ENCODE results near the gene ZNF792. TPM values are rescaled to one million over a fixed set of nuclear protein-coding genes. Genes with fewer than 3 reads are reported as not detected.

Gene ZNF792
- total and polyA plus RNA-seq, 2 of the 8 experiments (the other 6 are each of a cell fraction or from before 2014, with no cell fraction given) = 2.5 to 7.2 TPM

DNA sequence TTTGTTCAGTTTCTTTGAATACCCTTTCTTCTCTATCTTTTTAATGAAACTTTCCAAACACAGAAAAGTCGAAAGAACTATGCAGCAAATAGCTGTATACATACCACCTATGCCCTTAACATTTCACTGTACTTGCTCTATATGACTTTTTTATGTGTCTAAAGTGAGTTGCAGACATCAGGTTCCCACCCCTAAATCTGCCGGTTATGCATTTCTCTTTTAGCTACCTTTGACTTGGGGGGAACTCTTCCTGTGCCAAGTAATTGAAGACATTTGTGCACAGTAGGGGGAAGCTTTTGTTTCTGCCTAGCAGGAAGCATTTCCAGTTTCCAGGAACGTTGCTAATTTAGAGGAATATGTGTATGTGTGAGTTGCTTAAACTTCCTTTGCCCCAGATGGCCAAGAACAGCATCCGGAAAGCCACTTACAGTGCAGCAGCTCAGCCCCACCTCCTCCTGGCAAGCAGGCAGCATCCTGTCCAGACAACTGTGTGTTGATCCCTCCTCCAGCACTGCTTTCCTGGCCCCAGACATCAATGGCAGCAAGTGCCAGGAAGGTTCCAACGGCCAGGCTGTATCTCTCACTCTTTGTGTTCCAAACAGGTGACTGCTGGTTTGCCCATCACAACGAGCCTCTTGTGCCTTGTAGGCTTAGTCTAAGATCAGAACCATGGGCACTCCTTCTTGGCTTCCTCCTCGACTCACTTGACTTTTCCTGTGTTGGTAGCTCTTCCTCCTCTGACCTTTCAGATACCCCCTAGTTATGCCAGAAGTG, 21.4 kb upstream of the ZNF792 start (continued):
- no peak for TF ChIP-seq CBX8 (IDR thresholded peaks at IDR 0.05; ENCODE audit: borderline replicate concordance, low read depth, low read length)
- 0 out of 2 replicates have a peak, but pooled peaks have one; percentile 18 for TF ChIP-seq TAF1 (IDR thresholded peaks at IDR 0.05; ENCODE audit: low read depth, low read length)

All from H1 (cell line).